B cell (primary cell): ENCODE results near the gene ANKRD13D.

Source experiments
- CTCF ChIP-seq: fragments of 200-600 bp; IDR thresholded peaks from one replicate; pipeline ENCODE4 v1.8.0; 2022; ENCODE audit warnings: antibody characterized with exemption, mild to moderate bottlenecking
- EZH2 ChIP-seq: IDR thresholded peaks from 2 replicates; pipeline ENCODE4 v1.6.1; 2012; ENCODE audit warnings: borderline replicate concordance, low read depth, mild to moderate bottlenecking, moderate library complexity, low read length; ENCODE audit not compliant: insufficient read depth, poor library complexity, severe bottlenecking

- TF ChIP-seq CTCF (no peak), EZH2 (no peak)
Observed at GRCh38 chr11:67332081-67332691, 43.1 kb downstream of the ANKRD13D start.
